ENCODE results near the gene SENP3. TPM values are rescaled to one million over a fixed set of nuclear protein-coding genes. Genes with fewer than 3 reads are reported as not detected.

Gene SENP3
- total RNA-seq, 1 donor from 2014 or later, result 39.8 TPM

- peak; percentile 16 for ATAC-seq
- intact Hi-C loops (cut with DNase I), result no loop called here
- DNase-seq (ENCODE audit: low spot score), result no peak
Observed at GRCh38 chr17:7552621-7553051, 9.1 kb upstream of the SENP3 start.

GRCh38 chr17:7553356-7553755 lies 8.4 kb upstream of the SENP3 start:
- DNase-seq (ENCODE audit: low spot score) (no peak), ATAC-seq (no peak)
- intact Hi-C loops (cut with DNase I), result no loop called here

GRCh38 chr17:7555320-7555948 lies 6.3 kb upstream of the SENP3 start:
- no peak for ATAC-seq
- no peak for DNase-seq (ENCODE audit: low spot score)
- intact Hi-C loops (cut with DNase I), result no loop called here

- no peak for ATAC-seq
- DNase-seq (ENCODE audit: low spot score), result no peak
- intact Hi-C loops (cut with DNase I), result no loop called here
Observed at GRCh38 chr17:7556627-7557026, 5.1 kb upstream of the SENP3 start.

- no peak for ATAC-seq
- DNase-seq (ENCODE audit: low spot score), result no peak
- intact Hi-C loops (cut with DNase I), result no loop called here
Observed at GRCh38 chr17:7557147-7557764, 4.5 kb upstream of the SENP3 start.

- intact Hi-C loops (cut with DNase I), result no loop called here
- peak; percentile 83 for ATAC-seq
- peak; percentile 90 for DNase-seq (ENCODE audit: low spot score)
Observed at GRCh38 chr17:7557775-7558543, 3.8 kb upstream of the SENP3 start.

- ATAC-seq (peak; percentile 54), DNase-seq (ENCODE audit: low spot score) (peak; percentile 82)
- intact Hi-C loops (cut with DNase I), result no loop called here
Observed at GRCh38 chr17:7558544-7559319, 3.0 kb upstream of the SENP3 start, which contains the start of gene TNFSF13. TSS of gene TNFSF13 (plus strand) at chr17:7558750. CDS start at chr17:7559040, 290 bp downstream.

GRCh38 chr17:7559320-7560171 lies 2.2 kb upstream of the SENP3 start:
- DNase-seq (ENCODE audit: low spot score) (peak; percentile 75), ATAC-seq (no peak)
- intact Hi-C loops (cut with DNase I), result loop anchor here (5.0 to 10.0 kb wide), 2 partner anchors 42 to 205 kb away; partner anchors contain the start of genes KCTD11 and TMEM95

GRCh38 chr17:7560172-7561027 lies 1.3 kb upstream of the SENP3 start:
- DNase-seq (ENCODE audit: low spot score), result peak; percentile 77
- ATAC-seq, result peak; percentile 25
- intact Hi-C loops (cut with DNase I), result loop anchor here (5.0 to 10.0 kb wide), 2 partner anchors 43 to 206 kb away; partner anchors contain the start of genes KCTD11 and TMEM95

- ATAC-seq (peak; percentile 75), DNase-seq (ENCODE audit: low spot score) (peak; percentile 95)
- intact Hi-C loops (cut with DNase I), result loop anchor here (5.0 to 10.0 kb wide), 2 partner anchors 44 to 206 kb away; partner anchors contain the start of genes KCTD11 and TMEM95
Observed at GRCh38 chr17:7561028-7561575, 617 bp upstream of the SENP3 start.

GRCh38 chr17:7562208-7562605 lies 488 bp downstream of the SENP3 start:
- intact Hi-C loops (cut with DNase I), result loop anchor here (5.0 to 10.0 kb wide), 2 partner anchors 45 to 207 kb away; partner anchors contain the start of genes KCTD11 and TMEM95
- ATAC-seq, result no peak
- no peak for DNase-seq (ENCODE audit: low spot score)

- DNase-seq (ENCODE audit: low spot score), result no peak
- intact Hi-C loops (cut with DNase I), result loop anchor here (5.0 to 10.0 kb wide), 2 partner anchors 46 to 208 kb away; partner anchors contain the start of genes KCTD11 and TMEM95
- no peak for ATAC-seq
Observed at GRCh38 chr17:7563115-7563869, 1.6 kb downstream of the SENP3 start.

GRCh38 chr17:7569571-7569970 lies 7.9 kb downstream of the SENP3 start:
- intact Hi-C loops (cut with DNase I), result loop anchor here (10.0 kb wide), 1 partner anchor 215 kb away; the partner anchor contains the start of genes KCTD11 and TMEM95
- ATAC-seq (no peak), DNase-seq (ENCODE audit: low spot score) (no peak)

GRCh38 chr17:7570351-7570750 lies 8.6 kb downstream of the SENP3 start:
- intact Hi-C loops (cut with DNase I), result no loop called here
- DNase-seq (ENCODE audit: low spot score) (no peak), ATAC-seq (no peak)

- intact Hi-C loops (cut with DNase I), result no loop called here
- ATAC-seq (no peak), DNase-seq (ENCODE audit: low spot score) (no peak)
Observed at GRCh38 chr17:7572338-7572587, 10.5 kb downstream of the SENP3 start.

GRCh38 chr17:7572588-7573323 lies 11.0 kb downstream of the SENP3 start:
- intact Hi-C loops (cut with DNase I), result no loop called here

More at GRCh38 chr17:7572588-7573323, 11.0 kb downstream of the SENP3 start:
- ATAC-seq (peak; percentile 96), DNase-seq (ENCODE audit: low spot score) (peak; percentile 100)

All from sciatic nerve (tissue), 2 donors.